Kidney (tissue), 14 donors: ENCODE data around the gene MSMP. TPM values are rescaled to one million over a fixed set of nuclear protein-coding genes. Genes with fewer than 3 reads are reported as not detected.

Experiments used
- DNase-seq, 5 donors: peaks; one replicate each; pipeline ENCODE4 v3.0.0-alpha.2; 2013 to 2020
- FAIRE-seq: peaks from 2 replicates; lab custom pipeline; 2012; peaks lifted over from hg19 to GRCh38; lab: Jason Lieb, UNC
- H3K27ac ChIP-seq, 2 donors: one replicate each; pipeline ENCODE4 v1.7.0; 2013; ENCODE audit warnings: low read depth in 2 of 2, low read length in 2 of 2, inconsistent platforms in 1 of 2
- H3K27me3 ChIP-seq: one replicate; pipeline ENCODE4 v1.7.1; 2013; ENCODE audit warnings: low read length, inconsistent platforms; ENCODE audit not compliant: control insufficient read depth, insufficient read depth
- H3K36me3 ChIP-seq, 3 donors: one replicate each; pipeline versions ENCODE4 v1.7.0 to v1.7.1; 2013; ENCODE audit warnings: low read length in 3 of 3, control low read depth in 1 of 3, inconsistent platforms in 1 of 3; ENCODE audit not compliant: insufficient read depth in 3 of 3, control insufficient read depth in 2 of 3
- H3K4me1 ChIP-seq, 3 donors: one replicate each; pipeline versions ENCODE4 v1.7.0 to v1.7.1; 2013; ENCODE audit warnings: low read length in 3 of 3, inconsistent platforms in 1 of 3, low read depth in 1 of 3; ENCODE audit not compliant: control insufficient read depth in 2 of 3, insufficient read depth in 2 of 3
- H3K4me3 ChIP-seq, 3 donors: one replicate each; pipeline versions ENCODE4 v1.7.0 to v1.8.1; 2013; ENCODE audit warnings: low read length in 3 of 3, control low read depth in 1 of 3, inconsistent platforms in 1 of 3
- H3K9ac ChIP-seq, 3 donors: one replicate each; pipeline versions ENCODE4 v1.7.0 to v1.7.1; 2013; ENCODE audit warnings: low read length in 3 of 3, control low read depth in 1 of 3, inconsistent platforms in 1 of 3
- H3K9me3 ChIP-seq, 3 donors: one replicate each; pipeline versions ENCODE4 v1.7.0 to v1.7.1; 2013; ENCODE audit warnings: low read length in 3 of 3, control low read depth in 1 of 3, inconsistent platforms in 1 of 3; ENCODE audit not compliant: control insufficient read depth in 2 of 3, insufficient read depth in 1 of 3
- intact Hi-C: fragments of 100-400 bp; cut with DNase I; formaldehyde crosslinking; loops from one replicate; pipeline ENCODE4 v1.11.1; 2022
- polyA plus RNA-seq: library from polyadenylated mRNA; stranded (reverse); fragments of 350-450 nt; fragmentation: Illumina TruSeq; extraction: RNeasy Lipid Tissue Mini Kit (QIAGEN cat#74804); gene quantifications from one replicate; pipeline ENCODE4 v1.2.3, GENCODE V29; 2014; ENCODE audit warnings: low read depth, low replicate concordance; ENCODE audit not compliant: insufficient read depth
- total RNA-seq: library from RNA; stranded (reverse); fragmentation: NEBNext Ultra II Directional; extraction: Animal tissue kit (Norgen Biotek cat#: 25700); gene quantifications from one replicate; pipeline ENCODE4 v1.2.1, GENCODE V29; 2021
- TF ChIP-seq, protein P1 (sequence below): IDR thresholded peaks from 3 replicates; pipeline ENCODE4 v1.5.1; 2012; ENCODE audit warnings: mild to moderate bottlenecking, moderate library complexity, borderline replicate concordance; ENCODE audit not compliant: insufficient read depth; ENCODE audit errors: extremely low read depth
- donor health status: control.
- donor health status: control.
- donor health status: control.
- donor health status: control.
- donor health status: control.
- donor health status: DM: yes; HTN: yes; CAD: no.
- donor health status: Normal renal cell carcinoma (clear cell type).

The MSMP gene
- total and polyA plus RNA-seq, 2 donors from 2014 or later = 0.47 TPM; not detected in 1

DNA sequence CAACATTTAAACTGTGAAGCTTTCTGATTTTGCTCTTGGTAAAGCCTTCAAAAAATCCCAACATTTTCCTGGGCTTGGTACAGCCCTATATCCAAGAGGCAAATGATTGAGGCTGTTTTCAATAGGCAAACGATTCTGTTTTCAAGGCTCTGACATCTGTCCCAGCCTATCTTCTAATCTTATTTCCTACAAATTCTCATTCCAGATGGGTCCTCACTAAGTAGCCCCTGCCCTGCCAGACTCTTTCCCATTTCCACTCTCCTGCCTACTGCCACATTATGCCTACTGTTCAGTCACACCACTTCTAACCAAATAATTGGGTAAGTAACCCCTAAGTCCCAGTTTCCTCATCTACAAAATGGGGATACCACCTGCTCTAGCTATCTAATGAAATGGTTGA is 8.5 kb downstream of the MSMP start:
- Histone ChIP-seq H3K36me3 (peaks cover 5 to 40% (median 32%) of the 10 kb centered on the region in 3 donors), H3K4me3 (peak overlapping the region in 2 of 3 donors; percentile 20 to 91), H3K9ac (peak overlapping the region in 1 of 3 donors; percentile 53), H3K27ac (no peak overlapping the region), H3K4me1 (peaks cover 0 to 26% (median 11%) of the 10 kb centered on the region in 3 donors), H3K9me3 (no peaks in the 10 kb centered on the region), H3K27me3 (no peaks in the 10 kb centered on the region)
- TF ChIP-seq, protein P1, sequence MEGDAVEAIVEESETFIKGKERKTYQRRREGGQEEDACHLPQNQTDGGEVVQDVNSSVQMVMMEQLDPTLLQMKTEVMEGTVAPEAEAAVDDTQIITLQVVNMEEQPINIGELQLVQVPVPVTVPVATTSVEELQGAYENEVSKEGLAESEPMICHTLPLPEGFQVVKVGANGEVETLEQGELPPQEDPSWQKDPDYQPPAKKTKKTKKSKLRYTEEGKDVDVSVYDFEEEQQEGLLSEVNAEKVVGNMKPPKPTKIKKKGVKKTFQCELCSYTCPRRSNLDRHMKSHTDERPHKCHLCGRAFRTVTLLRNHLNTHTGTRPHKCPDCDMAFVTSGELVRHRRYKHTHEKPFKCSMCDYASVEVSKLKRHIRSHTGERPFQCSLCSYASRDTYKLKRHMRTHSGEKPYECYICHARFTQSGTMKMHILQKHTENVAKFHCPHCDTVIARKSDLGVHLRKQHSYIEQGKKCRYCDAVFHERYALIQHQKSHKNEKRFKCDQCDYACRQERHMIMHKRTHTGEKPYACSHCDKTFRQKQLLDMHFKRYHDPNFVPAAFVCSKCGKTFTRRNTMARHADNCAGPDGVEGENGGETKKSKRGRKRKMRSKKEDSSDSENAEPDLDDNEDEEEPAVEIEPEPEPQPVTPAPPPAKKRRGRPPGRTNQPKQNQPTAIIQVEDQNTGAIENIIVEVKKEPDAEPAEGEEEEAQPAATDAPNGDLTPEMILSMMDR = no peak
- FAIRE-seq (no peak), DNase-seq (no peak)
- intact Hi-C loops = no loop called here

DNA sequence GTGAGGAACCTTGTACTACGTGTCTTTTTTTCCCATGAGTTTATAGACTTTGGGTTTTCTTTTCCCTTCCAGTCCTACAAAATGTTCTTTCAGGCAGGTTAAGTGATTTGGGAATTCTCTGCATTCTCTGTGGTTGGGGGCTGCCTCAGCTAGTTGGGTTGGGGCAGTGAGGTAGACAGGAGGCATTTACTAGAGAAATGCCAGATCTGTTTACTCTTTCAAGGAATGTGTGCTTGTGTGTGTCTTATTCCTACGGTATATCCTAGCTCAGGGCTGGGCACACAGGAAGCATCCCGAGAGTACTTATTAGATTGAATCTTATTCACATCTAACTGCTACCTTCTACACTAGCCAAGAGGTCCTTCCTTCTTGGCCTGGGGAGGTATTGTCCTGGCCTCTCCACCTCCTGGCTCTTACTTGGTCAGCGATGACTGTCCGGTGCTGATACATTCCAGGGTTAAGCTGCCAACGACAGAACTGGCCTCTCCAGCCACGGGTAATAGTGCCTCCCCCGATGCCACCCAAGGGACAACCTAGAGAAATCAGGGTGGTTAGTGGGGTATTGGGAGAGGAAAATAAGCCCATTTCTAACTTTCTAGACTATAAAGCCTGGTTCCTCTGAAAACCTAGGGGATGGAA is 10.1 kb downstream of the MSMP start:
- Histone ChIP-seq H3K27me3 (no peaks in the 10 kb centered on the region), H3K9me3 (no peaks in the 10 kb centered on the region), H3K27ac (no peak overlapping the region), H3K36me3 (peaks cover 11 to 55% (median 46%) of the 10 kb centered on the region in 3 donors), H3K9ac (no peak overlapping the region), H3K4me3 (no peak overlapping the region), H3K4me1 (peaks cover 0 to 17% (median 11%) of the 10 kb centered on the region in 3 donors)
- DNase-seq (no peak), FAIRE-seq (no peak)
- TF ChIP-seq, protein P1 = no peak
- intact Hi-C loops = no loop called here

DNA sequence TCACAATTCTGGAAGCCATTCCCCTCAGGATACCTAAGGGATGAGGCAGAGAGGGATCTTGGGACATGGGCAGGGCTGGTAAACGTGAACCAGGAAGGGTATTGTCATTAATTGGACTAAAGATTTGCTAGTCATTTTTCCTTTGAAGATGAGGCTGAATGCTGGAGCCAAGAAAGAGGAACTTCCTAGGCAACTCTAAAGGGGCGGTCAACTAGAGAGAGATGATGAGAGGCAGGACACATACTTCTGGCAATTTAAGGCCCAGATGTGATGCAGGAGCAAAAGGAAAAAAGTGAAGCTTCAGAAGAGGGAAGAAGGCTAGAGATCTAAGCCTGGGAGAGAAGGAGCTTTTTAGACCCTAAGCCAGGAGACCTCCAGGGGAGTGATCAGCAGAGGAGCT is 10.6 kb downstream of the MSMP start:
- intact Hi-C loops = no loop called here
- TF ChIP-seq, protein P1 = no peak
- FAIRE-seq = no peak
- no peak for DNase-seq
- no peak overlapping the region for H3K27ac ChIP-seq
- H3K9ac ChIP-seq = no peak overlapping the region
- H3K4me3 ChIP-seq = no peak overlapping the region
- peaks cover 13 to 60% (median 52%) of the 10 kb centered on the region in 3 donors for H3K36me3 ChIP-seq
- no peaks in the 10 kb centered on the region for H3K27me3 ChIP-seq
- H3K9me3 ChIP-seq = no peaks in the 10 kb centered on the region
- peaks cover 0 to 17% (median 11%) of the 10 kb centered on the region in 3 donors for H3K4me1 ChIP-seq

DNA sequence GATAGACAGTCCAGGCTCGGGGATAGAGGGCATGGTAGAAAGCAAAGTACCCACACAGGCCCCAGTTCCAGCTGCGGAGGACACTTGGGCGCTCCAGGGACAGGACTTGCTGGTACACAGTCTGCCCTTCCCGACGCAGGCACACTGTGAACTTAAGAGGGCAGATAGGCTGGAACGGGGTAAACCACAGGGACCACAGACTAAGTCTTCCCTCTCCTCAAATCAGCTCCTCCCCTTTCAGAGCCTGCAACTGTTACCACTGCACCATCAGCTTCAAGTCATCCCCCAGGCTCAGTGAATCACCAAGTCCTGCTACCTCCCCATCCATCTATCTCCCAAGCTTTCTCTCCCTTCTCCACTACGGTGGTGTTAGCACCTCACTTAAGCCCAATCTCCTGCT is 12.3 kb downstream of the MSMP start:
- intact Hi-C loops = no loop called here
- Histone ChIP-seq H3K36me3 (peaks cover 20 to 77% (median 67%) of the 10 kb centered on the region in 3 donors), H3K27me3 (no peaks in the 10 kb centered on the region), H3K4me1 (peaks cover 0 to 11% (median 9%) of the 10 kb centered on the region in 3 donors), H3K9me3 (no peaks in the 10 kb centered on the region), H3K9ac (no peak overlapping the region), H3K27ac (no peak overlapping the region), H3K4me3 (no peak overlapping the region)
- no peak for FAIRE-seq
- no peak for DNase-seq
- TF ChIP-seq, protein P1 = no peak
